GM12872 (cell line): ENCODE data around the gene PRR18.

Source experiments
- TF ChIP-seq, protein P1 (sequence below): IDR thresholded peaks from 3 replicates; pipeline ENCODE4 v1.5.1; 2011; ENCODE audit warnings: low read depth, mild to moderate bottlenecking, low read length, moderate library complexity; ENCODE audit not compliant: insufficient read depth

The PRR18 gene

DNA sequence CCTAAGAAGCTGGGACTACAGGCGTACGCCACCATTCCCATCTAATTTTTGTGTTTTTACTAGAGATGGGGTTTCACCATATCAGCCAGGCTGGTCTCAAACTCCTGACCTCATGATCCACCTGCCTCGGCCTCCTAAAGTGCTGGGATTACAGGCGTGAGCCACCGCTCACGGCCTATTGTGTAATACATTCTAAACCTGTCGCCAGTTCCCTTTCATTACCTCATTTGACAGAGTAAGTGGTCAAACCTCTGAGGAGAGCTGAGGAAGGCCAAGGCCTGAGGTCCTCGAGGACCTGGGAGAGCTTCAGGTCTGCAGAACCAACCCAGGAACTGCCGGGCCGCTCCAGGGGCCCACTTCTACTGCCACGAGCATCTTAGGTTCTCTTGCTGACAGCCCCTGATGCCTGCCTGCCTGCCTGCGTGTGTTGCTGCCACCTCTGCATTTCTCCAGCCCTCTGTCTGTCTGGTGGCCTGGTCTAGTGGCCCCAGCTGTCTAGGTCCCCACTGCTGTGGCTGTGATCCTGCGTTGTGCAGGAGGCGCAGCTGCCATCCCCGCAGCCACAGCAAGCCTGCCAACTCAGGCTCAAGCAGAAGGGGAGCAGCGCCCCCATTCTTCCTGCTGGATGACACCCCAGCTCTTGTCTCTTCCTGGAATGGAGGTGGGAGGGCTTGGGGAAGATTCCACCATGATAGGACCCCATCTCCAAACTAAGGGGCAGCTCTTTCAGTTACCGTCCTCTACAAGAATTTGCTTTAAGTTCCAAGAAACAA lies 45.3 kb downstream of the PRR18 start:
- TF ChIP-seq, protein P1, sequence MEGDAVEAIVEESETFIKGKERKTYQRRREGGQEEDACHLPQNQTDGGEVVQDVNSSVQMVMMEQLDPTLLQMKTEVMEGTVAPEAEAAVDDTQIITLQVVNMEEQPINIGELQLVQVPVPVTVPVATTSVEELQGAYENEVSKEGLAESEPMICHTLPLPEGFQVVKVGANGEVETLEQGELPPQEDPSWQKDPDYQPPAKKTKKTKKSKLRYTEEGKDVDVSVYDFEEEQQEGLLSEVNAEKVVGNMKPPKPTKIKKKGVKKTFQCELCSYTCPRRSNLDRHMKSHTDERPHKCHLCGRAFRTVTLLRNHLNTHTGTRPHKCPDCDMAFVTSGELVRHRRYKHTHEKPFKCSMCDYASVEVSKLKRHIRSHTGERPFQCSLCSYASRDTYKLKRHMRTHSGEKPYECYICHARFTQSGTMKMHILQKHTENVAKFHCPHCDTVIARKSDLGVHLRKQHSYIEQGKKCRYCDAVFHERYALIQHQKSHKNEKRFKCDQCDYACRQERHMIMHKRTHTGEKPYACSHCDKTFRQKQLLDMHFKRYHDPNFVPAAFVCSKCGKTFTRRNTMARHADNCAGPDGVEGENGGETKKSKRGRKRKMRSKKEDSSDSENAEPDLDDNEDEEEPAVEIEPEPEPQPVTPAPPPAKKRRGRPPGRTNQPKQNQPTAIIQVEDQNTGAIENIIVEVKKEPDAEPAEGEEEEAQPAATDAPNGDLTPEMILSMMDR: no peak

DNA sequence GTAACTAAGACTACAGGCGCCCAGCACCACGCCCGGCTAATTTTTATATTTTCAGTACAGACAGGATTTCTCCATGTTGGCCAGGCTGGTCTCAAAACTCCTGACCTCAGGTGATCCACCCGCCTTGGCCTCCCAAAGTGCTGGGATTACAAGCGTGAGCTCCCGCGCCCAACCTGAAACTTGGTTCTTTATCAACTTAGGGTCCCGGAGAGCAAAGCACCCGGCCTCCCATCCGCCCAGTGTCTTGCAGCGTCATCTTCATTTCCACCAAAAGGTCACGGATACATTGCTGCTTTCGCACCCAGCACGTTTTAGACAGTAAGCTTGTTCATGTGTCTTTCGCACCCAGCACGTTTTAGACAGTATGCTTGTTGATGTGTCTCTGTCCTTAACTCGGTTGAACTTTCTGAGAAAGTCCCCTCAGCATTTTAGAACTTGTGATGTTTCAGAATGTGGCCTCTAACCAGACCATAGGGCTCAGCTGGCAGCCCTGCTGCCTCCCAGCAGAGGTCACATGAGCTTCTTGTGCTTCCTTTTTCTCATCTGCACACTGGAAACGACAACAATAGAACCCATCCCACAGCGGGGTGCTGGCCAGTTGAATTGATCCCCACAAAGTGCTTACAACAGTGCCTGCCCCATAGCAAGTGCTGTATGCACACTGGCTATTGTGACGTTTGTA lies 48.8 kb downstream of the PRR18 start:
- TF ChIP-seq, protein P1: no peak

DNA sequence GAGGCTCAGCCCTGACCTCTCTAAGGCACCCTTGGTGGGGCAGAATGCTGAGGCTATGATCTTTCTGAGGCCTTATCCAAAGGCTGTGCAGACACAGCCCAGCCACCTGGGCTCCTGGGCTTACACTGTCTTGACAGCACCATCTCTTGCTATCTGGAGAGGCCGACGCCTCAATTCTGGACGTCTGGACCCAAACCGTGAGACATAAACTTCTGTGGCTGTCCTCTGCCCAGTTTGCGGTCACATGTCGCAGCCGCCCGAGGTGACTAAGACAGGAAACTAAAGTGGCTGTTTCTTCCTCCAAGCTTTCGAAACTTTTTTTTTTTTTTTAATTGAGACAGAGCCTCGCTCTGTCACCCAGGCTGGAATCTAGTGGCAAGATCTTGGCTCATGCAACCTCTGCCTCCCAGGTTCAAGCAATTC lies 49.3 kb downstream of the PRR18 start:
- TF ChIP-seq, protein P1: no peak

DNA sequence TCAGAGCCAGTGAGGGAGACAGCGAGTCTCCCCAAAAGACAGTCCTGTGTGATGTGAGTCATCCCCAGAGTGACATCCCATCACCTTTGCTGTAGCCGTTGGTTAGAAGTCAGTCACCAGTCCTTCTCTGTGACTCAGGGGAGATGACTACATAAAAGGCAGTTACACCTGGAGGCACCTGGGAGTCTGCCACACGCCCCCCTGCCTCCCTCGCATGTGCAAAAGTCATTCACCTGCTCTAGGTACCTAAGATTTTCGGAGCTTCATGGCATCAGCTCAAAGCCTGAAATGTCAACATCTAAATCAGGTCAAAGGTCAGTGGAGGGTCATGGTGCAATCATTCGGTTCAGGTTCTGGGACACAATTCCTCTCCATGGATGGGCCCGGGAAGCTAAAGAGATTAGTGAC lies 50.3 kb downstream of the PRR18 start:
- TF ChIP-seq, protein P1: no peak
